Measurements from ENCODE around the gene MAGI2. TPM values are rescaled to one million over a fixed set of nuclear protein-coding genes. Genes with fewer than 3 reads are reported as not detected.

The MAGI2 gene
- total RNA-seq, 1 donor from 2014 or later, result 136 TPM

Small RNA genes lying within 50 kb of the gene (small RNA-seq; reads per million reads assigned to genes)
- not detected for gene RNU6-337P
- gene RNU6-530P, result not detected

Data from frontal cortex (tissue), 1 donor.